ENCODE data around the gene ATP13A5. TPM values are rescaled to one million over a fixed set of nuclear protein-coding genes. Genes with fewer than 3 reads are reported as not detected.

Gene ATP13A5, protein sequence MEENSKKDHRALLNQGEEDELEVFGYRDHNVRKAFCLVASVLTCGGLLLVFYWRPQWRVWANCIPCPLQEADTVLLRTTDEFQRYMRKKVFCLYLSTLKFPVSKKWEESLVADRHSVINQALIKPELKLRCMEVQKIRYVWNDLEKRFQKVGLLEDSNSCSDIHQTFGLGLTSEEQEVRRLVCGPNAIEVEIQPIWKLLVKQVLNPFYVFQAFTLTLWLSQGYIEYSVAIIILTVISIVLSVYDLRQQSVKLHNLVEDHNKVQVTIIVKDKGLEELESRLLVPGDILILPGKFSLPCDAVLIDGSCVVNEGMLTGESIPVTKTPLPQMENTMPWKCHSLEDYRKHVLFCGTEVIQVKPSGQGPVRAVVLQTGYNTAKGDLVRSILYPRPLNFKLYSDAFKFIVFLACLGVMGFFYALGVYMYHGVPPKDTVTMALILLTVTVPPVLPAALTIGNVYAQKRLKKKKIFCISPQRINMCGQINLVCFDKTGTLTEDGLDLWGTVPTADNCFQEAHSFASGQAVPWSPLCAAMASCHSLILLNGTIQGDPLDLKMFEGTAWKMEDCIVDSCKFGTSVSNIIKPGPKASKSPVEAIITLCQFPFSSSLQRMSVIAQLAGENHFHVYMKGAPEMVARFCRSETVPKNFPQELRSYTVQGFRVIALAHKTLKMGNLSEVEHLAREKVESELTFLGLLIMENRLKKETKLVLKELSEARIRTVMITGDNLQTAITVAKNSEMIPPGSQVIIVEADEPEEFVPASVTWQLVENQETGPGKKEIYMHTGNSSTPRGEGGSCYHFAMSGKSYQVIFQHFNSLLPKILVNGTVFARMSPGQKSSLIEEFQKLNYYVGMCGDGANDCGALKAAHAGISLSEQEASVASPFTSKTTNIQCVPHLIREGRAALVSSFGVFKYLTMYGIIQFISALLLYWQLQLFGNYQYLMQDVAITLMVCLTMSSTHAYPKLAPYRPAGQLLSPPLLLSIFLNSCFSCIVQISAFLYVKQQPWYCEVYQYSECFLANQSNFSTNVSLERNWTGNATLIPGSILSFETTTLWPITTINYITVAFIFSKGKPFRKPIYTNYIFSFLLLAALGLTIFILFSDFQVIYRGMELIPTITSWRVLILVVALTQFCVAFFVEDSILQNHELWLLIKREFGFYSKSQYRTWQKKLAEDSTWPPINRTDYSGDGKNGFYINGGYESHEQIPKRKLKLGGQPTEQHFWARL
- not detected in 2 replicates for total RNA-seq

GRCh38 chr3:193378706-193379105 lies at the start of gene ATP13A5:
Gene ATP13A5, minus strand, starts transcription at chr3:193378753. Its CDS starts 28 bp downstream, at chr3:193378725.
- TF ChIP-seq, protein P1, sequence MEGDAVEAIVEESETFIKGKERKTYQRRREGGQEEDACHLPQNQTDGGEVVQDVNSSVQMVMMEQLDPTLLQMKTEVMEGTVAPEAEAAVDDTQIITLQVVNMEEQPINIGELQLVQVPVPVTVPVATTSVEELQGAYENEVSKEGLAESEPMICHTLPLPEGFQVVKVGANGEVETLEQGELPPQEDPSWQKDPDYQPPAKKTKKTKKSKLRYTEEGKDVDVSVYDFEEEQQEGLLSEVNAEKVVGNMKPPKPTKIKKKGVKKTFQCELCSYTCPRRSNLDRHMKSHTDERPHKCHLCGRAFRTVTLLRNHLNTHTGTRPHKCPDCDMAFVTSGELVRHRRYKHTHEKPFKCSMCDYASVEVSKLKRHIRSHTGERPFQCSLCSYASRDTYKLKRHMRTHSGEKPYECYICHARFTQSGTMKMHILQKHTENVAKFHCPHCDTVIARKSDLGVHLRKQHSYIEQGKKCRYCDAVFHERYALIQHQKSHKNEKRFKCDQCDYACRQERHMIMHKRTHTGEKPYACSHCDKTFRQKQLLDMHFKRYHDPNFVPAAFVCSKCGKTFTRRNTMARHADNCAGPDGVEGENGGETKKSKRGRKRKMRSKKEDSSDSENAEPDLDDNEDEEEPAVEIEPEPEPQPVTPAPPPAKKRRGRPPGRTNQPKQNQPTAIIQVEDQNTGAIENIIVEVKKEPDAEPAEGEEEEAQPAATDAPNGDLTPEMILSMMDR (conservative IDR thresholded peaks at IDR 0.05; ENCODE audit: low read depth, low read length): no peak
- no peak within 1 kb of the TSS for H3K4me3 ChIP-seq (ENCODE audit: low read depth, low read length)
- DNase-seq (ENCODE audit: low read depth): no peak

GRCh38 chr3:193418576-193419373 lies 40.2 kb upstream of the ATP13A5 start:
- DNase-seq (ENCODE audit: low read depth): no peak
- TF ChIP-seq, protein P1 (conservative IDR thresholded peaks at IDR 0.05; ENCODE audit: low read depth, low read length): no peak
- no peak overlapping the region for H3K4me3 ChIP-seq (ENCODE audit: low read depth, low read length)

GRCh38 chr3:193416629-193417028 lies 38.1 kb upstream of the ATP13A5 start:
- H3K4me3 ChIP-seq (ENCODE audit: low read depth, low read length): no peak overlapping the region
- TF ChIP-seq, protein P1 (conservative IDR thresholded peaks at IDR 0.05; ENCODE audit: low read depth, low read length): no peak
- no peak for DNase-seq (ENCODE audit: low read depth)

- H3K4me3 ChIP-seq (ENCODE audit: low read depth, low read length): no peak overlapping the region
- TF ChIP-seq, protein P1 (conservative IDR thresholded peaks at IDR 0.05; ENCODE audit: low read depth, low read length): no peak
- DNase-seq (ENCODE audit: low read depth): no peak
Measured at GRCh38 chr3:193407688-193408087, 29.1 kb upstream of the ATP13A5 start.

- no peak for DNase-seq (ENCODE audit: low read depth)
- no peak overlapping the region for H3K4me3 ChIP-seq (ENCODE audit: low read depth, low read length)
- TF ChIP-seq, protein P1 (conservative IDR thresholded peaks at IDR 0.05; ENCODE audit: low read depth, low read length): no peak
Measured at GRCh38 chr3:193407112-193407511, 28.6 kb upstream of the ATP13A5 start.

GRCh38 chr3:193403307-193403706 lies 24.8 kb upstream of the ATP13A5 start:
- TF ChIP-seq, protein P1 (conservative IDR thresholded peaks at IDR 0.05; ENCODE audit: low read depth, low read length): no peak
- no peak for DNase-seq (ENCODE audit: low read depth)
- no peak overlapping the region for H3K4me3 ChIP-seq (ENCODE audit: low read depth, low read length)

All from epithelial cell of proximal tubule (primary cell).